IMR-90 (cell line): ENCODE results near the gene SCGB1C1. TPM values are rescaled to one million over a fixed set of nuclear protein-coding genes. Genes with fewer than 3 reads are reported as not detected.

Experiments used
- ATAC-seq: fragments of 200-7000 bp; cut with Tn5 transposase; 2 replicates; pipeline ENCODE4 v1.9.1; 2020; ENCODE audit warnings: low read depth, mild to moderate bottlenecking, moderate library complexity
- BruUV-seq: library from RNA; stranded (reverse); fragments of 400-500 nt; replicated peaks from 2 replicates; lab custom pipeline; 2021; lab: Mats Ljungman, UMichigan
- CTCF ChIA-PET: fragments of 300-600 bp; formaldehyde crosslinking; extraction: SDS; loops from one replicate; lab custom pipeline; 2021; ENCODE audit warnings: antibody characterized with exemption; lab: Yijun Ruan, JAX
- POLR2A ChIA-PET: fragments of 300-600 bp; sonication (Branson Sonifier 250); formaldehyde crosslinking; loops from one replicate; lab custom pipeline; 2022; ENCODE audit warnings: antibody characterized with exemption; ENCODE audit not compliant: unreplicated experiment; lab: Charles Lee
- DNase-seq: peaks from one replicate; pipeline ENCODE4 v3.0.0; 2013
- H2AFZ ChIP-seq: replicated peaks from 2 replicates; pipeline ENCODE3; 2013; ENCODE audit warnings: low read length, mild to moderate bottlenecking; ENCODE audit not compliant: poor library complexity
- H2AK5ac ChIP-seq: 2 replicates; pipeline ENCODE4 v1.6.1; 2013; ENCODE audit warnings: low read depth, low read length, inconsistent platforms
- H2AK9ac ChIP-seq: replicated peaks from 2 replicates; pipeline ENCODE3; 2013; ENCODE audit warnings: mild to moderate bottlenecking, low read depth, low read length, moderate library complexity; ENCODE audit not compliant: poor library complexity
- H2BK120ac ChIP-seq: 2 replicates; pipeline ENCODE4 v1.6.1; 2013; ENCODE audit warnings: low read depth, low read length, inconsistent platforms
- H2BK15ac ChIP-seq: 3 replicates; pipeline ENCODE4 v1.6.1; 2013; ENCODE audit warnings: low read depth, low read length, inconsistent platforms
- H2BK20ac ChIP-seq: 2 replicates; pipeline ENCODE4 v1.6.1; 2013; ENCODE audit warnings: low read depth, mild to moderate bottlenecking, inconsistent platforms, low read length, moderate library complexity
- H2BK5ac ChIP-seq: 2 replicates; pipeline ENCODE4 v1.6.1; 2013; ENCODE audit warnings: mild to moderate bottlenecking, low read depth, low read length, inconsistent platforms; ENCODE audit not compliant: poor library complexity, severe bottlenecking
- H3K14ac ChIP-seq: replicated peaks from 2 replicates; pipeline ENCODE4 v1.6.1; 2013; ENCODE audit warnings: low read depth, low read length, inconsistent platforms
- H3K18ac ChIP-seq: 2 replicates; pipeline ENCODE4 v1.6.1; 2013; ENCODE audit warnings: low read depth, low read length, control low read depth
- H3K23ac ChIP-seq: 2 replicates; pipeline ENCODE4 v1.6.1; 2013; ENCODE audit warnings: low read depth, low read length, inconsistent platforms
- H3K27ac ChIP-seq: 2 replicates; pipeline ENCODE4 v1.5.1; 2013; ENCODE audit warnings: mild to moderate bottlenecking, control low read depth, low read length; ENCODE audit not compliant: insufficient read depth
- H3K27me3 ChIP-seq: 2 replicates; pipeline ENCODE4 v1.6.1; 2013; ENCODE audit warnings: low read length; ENCODE audit not compliant: control insufficient read depth, insufficient read depth
- H3K36me3 ChIP-seq: 2 replicates; pipeline ENCODE4 v1.6.1; 2013; ENCODE audit warnings: low read length, mixed read lengths; ENCODE audit not compliant: control insufficient read depth, insufficient read depth
- H3K4ac ChIP-seq: 2 replicates; pipeline ENCODE4 v1.6.1; 2013; ENCODE audit warnings: low read depth, low read length, inconsistent platforms
- H3K4me1 ChIP-seq: 2 replicates; pipeline ENCODE4 v1.6.1; 2013; ENCODE audit warnings: low read length, mixed read lengths; ENCODE audit not compliant: control insufficient read depth, insufficient read depth
- H3K4me2 ChIP-seq: 2 replicates; pipeline ENCODE4 v1.6.1; 2013; ENCODE audit warnings: low read depth, mild to moderate bottlenecking, control low read depth, low read length, moderate library complexity
- H3K4me3 ChIP-seq: 2 replicates; pipeline ENCODE4 v1.5.1; 2013; ENCODE audit warnings: low read depth, mild to moderate bottlenecking, control low read depth, low read length, moderate library complexity; ENCODE audit not compliant: insufficient read depth
- H3K56ac ChIP-seq: 2 replicates; pipeline ENCODE4 v1.6.1; 2013; ENCODE audit warnings: low read length, inconsistent platforms; ENCODE audit not compliant: insufficient read depth; ENCODE audit errors: extremely low read depth
- H3K79me1 ChIP-seq, 2 experiments: 2 replicates each; pipeline ENCODE4 v1.6.1; 2013; ENCODE audit warnings: low read length in 2 of 2, inconsistent platforms in 1 of 2, low read depth in 1 of 2
- H3K9ac ChIP-seq: 2 replicates; pipeline ENCODE4 v1.6.1; 2013; ENCODE audit warnings: low read depth, low read length, control low read depth
- H3K9me1 ChIP-seq: 2 replicates; pipeline ENCODE4 v1.6.1; 2013; ENCODE audit warnings: low read length, inconsistent platforms; ENCODE audit not compliant: insufficient read depth
- H3K9me3 ChIP-seq: 2 replicates; pipeline ENCODE4 v1.6.1; 2013; ENCODE audit warnings: low read length; ENCODE audit not compliant: control insufficient read depth, insufficient read depth
- H4K20me1 ChIP-seq: 2 replicates; pipeline ENCODE4 v1.6.1; 2013; ENCODE audit warnings: low read length, inconsistent platforms; ENCODE audit not compliant: insufficient read depth
- H4K5ac ChIP-seq: 2 replicates; pipeline ENCODE4 v1.6.1; 2013; ENCODE audit warnings: mild to moderate bottlenecking, low read depth, low read length, control low read depth
- H4K8ac ChIP-seq, 2 experiments: 2 replicates each; pipeline ENCODE4 v1.6.1; 2013; ENCODE audit warnings: low read depth in 2 of 2, low read length in 2 of 2, control low read depth in 1 of 2, inconsistent platforms in 1 of 2
- H4K91ac ChIP-seq: 2 replicates; pipeline ENCODE4 v1.6.1; 2013; ENCODE audit warnings: low read depth, low read length, inconsistent platforms; ENCODE audit not compliant: insufficient read depth
- CEBPB ChIP-seq: IDR thresholded peaks from 2 replicates; pipeline ENCODE4 v1.6.1; 2012; ENCODE audit warnings: low read depth, low read length, improper control_type of control experiment
- CTCF ChIP-seq: conservative IDR thresholded peaks from 2 replicates; pipeline ENCODE4 v1.5.1; 2012; ENCODE audit warnings: mild to moderate bottlenecking, low read depth, low read length, improper control_type of control experiment
- FOS ChIP-seq: fragments of 150-350 bp; IDR thresholded peaks from 2 replicates; pipeline ENCODE4 v1.6.1; 2016; ENCODE audit warnings: low read depth, low read length
- MAFK ChIP-seq: IDR thresholded peaks from 2 replicates; pipeline ENCODE4 v1.6.1; 2012; ENCODE audit warnings: low read depth, low read length, improper control_type of control experiment
- MAZ ChIP-seq: IDR thresholded peaks from 2 replicates; pipeline ENCODE4 v1.6.1; 2012; ENCODE audit warnings: low read depth, mild to moderate bottlenecking, low read length, improper control_type of control experiment, moderate library complexity, borderline replicate concordance
- RCOR1 ChIP-seq: IDR thresholded peaks from 2 replicates; pipeline ENCODE4 v1.6.1; 2012; ENCODE audit warnings: mild to moderate bottlenecking, low read length, improper control_type of control experiment; ENCODE audit not compliant: insufficient replicate concordance
- RFX5 ChIP-seq: IDR thresholded peaks from 2 replicates; pipeline ENCODE4 v1.8.0; 2012; ENCODE audit warnings: low read depth, mild to moderate bottlenecking, low read length, moderate library complexity
- SMC3 ChIP-seq: fragments of 150-350 bp; IDR thresholded peaks from 2 replicates; pipeline ENCODE4 v1.6.1; 2016; ENCODE audit warnings: low read depth, mild to moderate bottlenecking, antibody characterized with exemption, low read length, moderate library complexity
- WGBS, 2 experiments: methylation state at CpG; one replicate each; pipeline versions ENCODE4 v1.1.5 to v1.1.7; 2013; ENCODE audit warnings: missing lambda C conversion rate in 2 of 2; ENCODE audit not compliant: insufficient read length in 1 of 2; ENCODE audit errors: extremely low coverage in 2 of 2; 5-methylcytosine and 5-hydroxymethylcytosine counted together
- dilution Hi-C: fragments of 300-500 bp; cut with HindIII; formaldehyde crosslinking; loops from one replicate; pipeline ENCODE4 v1.14.3; 2018; ENCODE audit warnings: low sequenced_read_pairs; ENCODE audit not compliant: unreplicated experiment
- in situ Hi-C: fragments of 300-500 bp; cut with MboI; formaldehyde crosslinking; loops from 3 replicates; pipeline ENCODE4 v1.14.3; 2019; ENCODE audit warnings: low sequenced_read_pairs, inconsistent platforms, mixed read lengths
- intact Hi-C: fragments of 100-400 bp; cut with micrococcal nuclease; formaldehyde crosslinking; loops from 2 replicates; pipeline ENCODE4 v1.10.0; 2022
- polyA plus RNA-seq, 3 experiments: library from polyadenylated mRNA; depleted of rRNA; stranded (reverse); fragments of >200 nt; gene quantifications; 2 replicates each; pipeline ENCODE4 v1.2.3, GENCODE V29; 2012; ENCODE audit warnings: low replicate concordance in 1 of 3
- total RNA-seq: library from RNA; depleted of rRNA; stranded (reverse); fragments of >200 nt; gene quantifications from 2 replicates; pipeline ENCODE4 v1.2.3, GENCODE V29; 2012
- TF ChIP-seq, protein P1 (sequence below): fragments of 150-350 bp; IDR thresholded peaks from 2 replicates; pipeline ENCODE4 v1.6.1; 2017; ENCODE audit warnings: mild to moderate bottlenecking, antibody characterized with exemption, low read length, low read depth
- TF ChIP-seq, protein P2 (sequence below): fragments of 150-350 bp; IDR thresholded peaks from 2 replicates; pipeline ENCODE4 v1.6.1; 2016; ENCODE audit warnings: low read depth, mild to moderate bottlenecking, low read length, moderate library complexity, borderline replicate concordance

The SCGB1C1 gene
- total and polyA plus RNA-seq, 2 of the 4 experiments (the other 2 are of a cell fraction): not detected

DNA sequence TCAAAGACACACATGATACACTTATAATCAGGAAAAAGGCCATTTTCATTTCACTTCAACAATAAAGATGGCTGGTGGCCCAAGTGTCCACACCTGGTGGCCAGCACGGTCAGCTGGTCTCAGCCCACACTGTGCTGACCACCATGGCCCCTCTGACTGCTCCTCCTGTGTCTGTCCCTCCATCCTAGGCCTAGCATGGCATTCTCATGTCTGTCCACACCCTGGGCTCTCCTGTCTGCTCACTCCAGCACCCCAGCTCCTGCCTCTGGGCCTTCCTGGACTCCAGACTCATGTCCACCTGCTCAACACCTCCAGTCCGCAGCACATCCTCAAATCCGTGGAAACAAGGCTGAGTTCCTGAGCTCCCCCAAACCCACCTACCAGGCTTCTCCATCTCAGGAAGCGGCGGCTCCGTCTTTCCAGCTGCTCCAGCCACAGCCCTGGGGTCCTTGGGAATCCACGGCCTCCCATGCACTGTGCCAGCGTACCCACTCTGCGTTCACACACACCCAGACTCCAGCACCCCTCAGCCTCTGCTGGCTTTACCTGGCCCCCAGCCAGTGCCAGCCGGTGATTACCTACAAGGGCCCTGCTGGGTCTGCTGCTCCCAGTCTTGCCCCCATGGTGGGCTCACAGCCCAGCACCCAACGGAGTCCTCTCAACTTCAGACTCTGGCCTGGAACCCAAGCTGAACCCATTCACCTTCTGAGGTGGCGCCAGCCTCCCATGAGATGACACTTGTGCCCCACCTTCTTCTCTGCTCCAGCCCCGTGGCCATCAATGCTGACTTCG lies 29.3 kb downstream of the SCGB1C1 start (continued):
- TF ChIP-seq, protein P1, sequence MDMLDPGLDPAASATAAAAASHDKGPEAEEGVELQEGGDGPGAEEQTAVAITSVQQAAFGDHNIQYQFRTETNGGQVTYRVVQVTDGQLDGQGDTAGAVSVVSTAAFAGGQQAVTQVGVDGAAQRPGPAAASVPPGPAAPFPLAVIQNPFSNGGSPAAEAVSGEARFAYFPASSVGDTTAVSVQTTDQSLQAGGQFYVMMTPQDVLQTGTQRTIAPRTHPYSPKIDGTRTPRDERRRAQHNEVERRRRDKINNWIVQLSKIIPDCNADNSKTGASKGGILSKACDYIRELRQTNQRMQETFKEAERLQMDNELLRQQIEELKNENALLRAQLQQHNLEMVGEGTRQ: no peak

- peaks cover 3% of the 10 kb centered on the region; the same call in 1 of the 2 replicates for H4K20me1 ChIP-seq
- no peak overlapping the region for H2BK15ac ChIP-seq
- TF ChIP-seq MAFK (no peak), RCOR1 (no peak), SMC3 (no peak), FOS (no peak), CEBPB (no peak), MAZ (no peak), CTCF (no peak), RFX5 (no peak)
- TF ChIP-seq, protein P2, sequence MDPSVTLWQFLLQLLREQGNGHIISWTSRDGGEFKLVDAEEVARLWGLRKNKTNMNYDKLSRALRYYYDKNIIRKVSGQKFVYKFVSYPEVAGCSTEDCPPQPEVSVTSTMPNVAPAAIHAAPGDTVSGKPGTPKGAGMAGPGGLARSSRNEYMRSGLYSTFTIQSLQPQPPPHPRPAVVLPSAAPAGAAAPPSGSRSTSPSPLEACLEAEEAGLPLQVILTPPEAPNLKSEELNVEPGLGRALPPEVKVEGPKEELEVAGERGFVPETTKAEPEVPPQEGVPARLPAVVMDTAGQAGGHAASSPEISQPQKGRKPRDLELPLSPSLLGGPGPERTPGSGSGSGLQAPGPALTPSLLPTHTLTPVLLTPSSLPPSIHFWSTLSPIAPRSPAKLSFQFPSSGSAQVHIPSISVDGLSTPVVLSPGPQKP: no peak
- peaks cover 16% of the 10 kb centered on the region for H3K36me3 ChIP-seq
- no TSS peak for BruUV-seq
- dilution Hi-C loops: no loop called here
- H2BK120ac ChIP-seq: no peak overlapping the region
- POLR2A ChIA-PET: no interaction called here
- no peak overlapping the region; the same call in 1 of the 2 replicates for H4K91ac ChIP-seq
- no peak overlapping the region for H2AFZ ChIP-seq
- H3K79me1 ChIP-seq: peaks cover 8 to 22% of the 10 kb centered on the region in 2 experiments; a peak in 3 of 4 replicates
- H3K27me3 ChIP-seq: no peaks in the 10 kb centered on the region
- in situ Hi-C loops: loop anchor here (10.0 kb wide), 1 partner anchor 62 kb away; the partner anchor contains the start of gene PGGHG
- H3K23ac ChIP-seq: no peak overlapping the region
- no peak overlapping the region for H3K9ac ChIP-seq
- peak; percentile 61 for ATAC-seq
- H3K18ac ChIP-seq: no peak overlapping the region
- H3K4me2 ChIP-seq: no peak overlapping the region
- H3K4me3 ChIP-seq: no peak overlapping the region
- no peak overlapping the region for H3K4ac ChIP-seq
- H3K9me3 ChIP-seq: no peaks in the 10 kb centered on the region
- H3K9me1 ChIP-seq: no peaks in the 10 kb centered on the region
- H2BK20ac ChIP-seq: no peak overlapping the region
- DNase-seq: peak; percentile 56
- no peak overlapping the region for H3K27ac ChIP-seq
- no peak overlapping the region for H3K56ac ChIP-seq
- CTCF ChIA-PET: no interaction called here
- 55% methylated on average over 10 of the region's 16 CpGs; no CpG with 5 or more reads in 1 of the 2 experiments for WGBS, 2 experiments
- no peak overlapping the region for H4K5ac ChIP-seq
- H2BK5ac ChIP-seq: no peak overlapping the region
- intact Hi-C loops: no loop called here
- H2AK5ac ChIP-seq: no peak overlapping the region
- no peak overlapping the region for H2AK9ac ChIP-seq
- H3K14ac ChIP-seq: no peak overlapping the region
- H4K8ac ChIP-seq: no peak overlapping the region
- peaks cover 3% of the 10 kb centered on the region; the same call in 1 of the 2 replicates for H3K4me1 ChIP-seq
Measured at GRCh38 chr11:223026-223789, 30.3 kb downstream of the SCGB1C1 start.
